ENCODE measurements around the gene RASSF7. TPM values are rescaled to one million over a fixed set of nuclear protein-coding genes. Genes with fewer than 3 reads are reported as not detected.
A peak's percentile ranks its signal among the peaks of the same experiment; 100 is the strongest.

Gene RASSF7
- total and polyA plus RNA-seq, 10 of the 15 experiments (the other 5 are each of a cell fraction or from before 2014, with no cell fraction given), result 0.39 to 29.7 (median 13.2) TPM

- TF ChIP-seq PKNOX1 (IDR thresholded peaks at IDR 0.05) (peak; percentile 69), POU2F2 (IDR thresholded peaks at IDR 0.05; ENCODE audit: borderline replicate concordance, low read depth, low read length) (peak; percentile 60; the same call in 1 of the 3 replicates), ESRRA (IDR thresholded peaks at IDR 0.05; ENCODE audit: low read length) (no peak), RAD51 (IDR thresholded peaks at IDR 0.05) (no peak), NR2F1 (conservative IDR thresholded peaks at IDR 0.05) (peak; percentile 52), ZBTB4 (CRISPR knock-in tag; IDR thresholded peaks at IDR 0.05) (no peak), JUND (IDR thresholded peaks at IDR 0.05; ENCODE audit: low read depth, low read length) (peak; percentile 100), TCF7 (IDR thresholded peaks at IDR 0.05; ENCODE audit: borderline replicate concordance) (no peak), NFIC (IDR thresholded peaks at IDR 0.05; ENCODE audit: low read depth, low read length) (no peak), GABPA (IDR thresholded peaks at IDR 0.05; ENCODE audit: low read depth) (peak; percentile 92), SMC3 (IDR thresholded peaks at IDR 0.05; ENCODE audit: borderline replicate concordance, low read length) (no peak), EGR1 (IDR thresholded peaks at IDR 0.05; ENCODE audit: borderline replicate concordance in 1 of 2, low read depth in 2 of 2, low read length in 2 of 2) (peak; percentile 35 to 74), PAX5 (IDR thresholded peaks at IDR 0.05; ENCODE audit: borderline replicate concordance, low read depth, low read length) (peak; percentile 95), ZNF384 (IDR thresholded peaks at IDR 0.05; ENCODE audit: borderline replicate concordance, low read depth, low read length) (no peak), SREBF1 (IDR thresholded peaks at IDR 0.05; ENCODE audit: low read length) (peak; percentile 100), KLF5 (IDR thresholded peaks at IDR 0.05; ENCODE audit: partially characterized antibody) (peak; percentile 99), MTA2 (IDR thresholded peaks at IDR 0.05; ENCODE audit: low read depth) (peak; percentile 86), TCF3 (IDR thresholded peaks at IDR 0.05; ENCODE audit: borderline replicate concordance, insufficient read depth, low read depth, low read length) (no peak)
- TF ChIP-seq, protein P1, sequence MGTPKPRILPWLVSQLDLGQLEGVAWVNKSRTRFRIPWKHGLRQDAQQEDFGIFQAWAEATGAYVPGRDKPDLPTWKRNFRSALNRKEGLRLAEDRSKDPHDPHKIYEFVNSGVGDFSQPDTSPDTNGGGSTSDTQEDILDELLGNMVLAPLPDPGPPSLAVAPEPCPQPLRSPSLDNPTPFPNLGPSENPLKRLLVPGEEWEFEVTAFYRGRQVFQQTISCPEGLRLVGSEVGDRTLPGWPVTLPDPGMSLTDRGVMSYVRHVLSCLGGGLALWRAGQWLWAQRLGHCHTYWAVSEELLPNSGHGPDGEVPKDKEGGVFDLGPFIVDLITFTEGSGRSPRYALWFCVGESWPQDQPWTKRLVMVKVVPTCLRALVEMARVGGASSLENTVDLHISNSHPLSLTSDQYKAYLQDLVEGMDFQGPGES (IDR thresholded peaks at IDR 0.05), result peak; percentile 70
- TF ChIP-seq, protein P2, sequence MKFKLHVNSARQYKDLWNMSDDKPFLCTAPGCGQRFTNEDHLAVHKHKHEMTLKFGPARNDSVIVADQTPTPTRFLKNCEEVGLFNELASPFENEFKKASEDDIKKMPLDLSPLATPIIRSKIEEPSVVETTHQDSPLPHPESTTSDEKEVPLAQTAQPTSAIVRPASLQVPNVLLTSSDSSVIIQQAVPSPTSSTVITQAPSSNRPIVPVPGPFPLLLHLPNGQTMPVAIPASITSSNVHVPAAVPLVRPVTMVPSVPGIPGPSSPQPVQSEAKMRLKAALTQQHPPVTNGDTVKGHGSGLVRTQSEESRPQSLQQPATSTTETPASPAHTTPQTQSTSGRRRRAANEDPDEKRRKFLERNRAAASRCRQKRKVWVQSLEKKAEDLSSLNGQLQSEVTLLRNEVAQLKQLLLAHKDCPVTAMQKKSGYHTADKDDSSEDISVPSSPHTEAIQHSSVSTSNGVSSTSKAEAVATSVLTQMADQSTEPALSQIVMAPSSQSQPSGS (IDR thresholded peaks at IDR 0.05; ENCODE audit: low read length), result no peak
- TF ChIP-seq, protein P3, sequence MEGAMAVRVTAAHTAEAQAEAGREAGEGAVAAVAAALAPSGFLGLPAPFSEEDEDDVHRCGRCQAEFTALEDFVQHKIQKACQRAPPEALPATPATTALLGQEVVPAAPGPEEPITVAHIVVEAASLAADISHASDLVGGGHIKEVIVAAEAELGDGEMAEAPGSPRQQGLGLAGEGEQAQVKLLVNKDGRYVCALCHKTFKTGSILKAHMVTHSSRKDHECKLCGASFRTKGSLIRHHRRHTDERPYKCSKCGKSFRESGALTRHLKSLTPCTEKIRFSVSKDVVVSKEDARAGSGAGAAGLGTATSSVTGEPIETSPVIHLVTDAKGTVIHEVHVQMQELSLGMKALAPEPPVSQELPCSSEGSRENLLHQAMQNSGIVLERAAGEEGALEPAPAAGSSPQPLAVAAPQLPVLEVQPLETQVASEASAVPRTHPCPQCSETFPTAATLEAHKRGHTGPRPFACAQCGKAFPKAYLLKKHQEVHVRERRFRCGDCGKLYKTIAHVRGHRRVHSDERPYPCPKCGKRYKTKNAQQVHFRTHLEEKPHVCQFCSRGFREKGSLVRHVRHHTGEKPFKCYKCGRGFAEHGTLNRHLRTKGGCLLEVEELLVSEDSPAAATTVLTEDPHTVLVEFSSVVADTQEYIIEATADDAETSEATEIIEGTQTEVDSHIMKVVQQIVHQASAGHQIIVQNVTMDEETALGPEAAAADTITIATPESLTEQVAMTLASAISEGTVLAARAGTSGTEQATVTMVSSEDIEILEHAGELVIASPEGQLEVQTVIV (IDR thresholded peaks at IDR 0.05; ENCODE audit: borderline replicate concordance, partially characterized antibody), result peak; percentile 91
These were observed 15.4 kb downstream of the RASSF7 start, which contains the start of gene PHRF1 (continued) for GRCh38 chr11:575996-576768.

Measured in GM12878 (cell line).